HEK293 (cell line): ENCODE results near the gene NARS2.

Experiments
- CTCF ChIA-PET: fragments of 350-600 bp; formaldehyde crosslinking; extraction: SDS; loops from one replicate; lab custom pipeline; 2021; ENCODE audit warnings: antibody characterized with exemption; lab: Yijun Ruan, JAX
- POLR2A ChIA-PET: fragments of 300-600 bp; formaldehyde crosslinking; extraction: SDS; loops from one replicate; lab custom pipeline; 2020; ENCODE audit warnings: antibody characterized with exemption, inconsistent platforms; lab: Yijun Ruan, JAX
- H3K27ac ChIP-seq: fragments of 200-500 bp; sonication (Bioruptor generic); 2 replicates; pipeline ENCODE4 v1.5.1; 2014; ENCODE audit warnings: low read depth, low read length, control low read depth, inconsistent platforms; ENCODE audit errors: extremely low read depth
- H3K36me3 ChIP-seq, 2 experiments: fragments of 200-500 bp in 1 of 2; sonication (Bioruptor generic) in 1 of 2; 1 replicate in 1 of 2; 2 replicates in 1 of 2; pipeline ENCODE4 v1.5.1; 2014 to 2017; ENCODE audit warnings: inconsistent platforms in 2 of 2, low read length in 2 of 2; ENCODE audit not compliant: control insufficient read depth in 2 of 2, insufficient read depth in 1 of 2
- H3K4me1 ChIP-seq: fragments of 200-500 bp; sonication (Bioruptor generic); 2 replicates; pipeline ENCODE4 v1.5.1; 2014; ENCODE audit warnings: mild to moderate bottlenecking, low read length, inconsistent platforms; ENCODE audit not compliant: control insufficient read depth, insufficient read depth
- H3K4me3 ChIP-seq: 2 replicates; pipeline ENCODE4 v1.5.1; 2011; ENCODE audit warnings: low read depth, mild to moderate bottlenecking, control low read depth, low read length, moderate library complexity
- H3K9me3 ChIP-seq: fragments of 200-500 bp; sonication (Bioruptor generic); 2 replicates; pipeline ENCODE4 v1.5.1; 2014; ENCODE audit warnings: low read depth, low read length, inconsistent platforms; ENCODE audit not compliant: control insufficient read depth, insufficient read depth
- BCL11A ChIP-seq: fragments of 450-650 bp; formaldehyde crosslinking; IDR thresholded peaks from 2 replicates; pipeline ENCODE4 v1.5.1; 2016; ENCODE audit warnings: low read depth, missing biosample characterization, missing genetic modification characterization
- GLI2 ChIP-seq: fragments of 450-650 bp; formaldehyde crosslinking; IDR thresholded peaks from 2 replicates; pipeline ENCODE4; 2017; ENCODE audit warnings: missing biosample characterization, missing genetic modification characterization, low read depth, borderline replicate concordance
- OSR2 ChIP-seq: fragments of 450-650 bp; formaldehyde crosslinking; IDR thresholded peaks from 2 replicates; pipeline ENCODE4 v1.5.1; 2016; ENCODE audit warnings: missing biosample characterization, missing genetic modification characterization
- PRDM6 ChIP-seq: fragments of 450-650 bp; formaldehyde crosslinking; IDR thresholded peaks from 2 replicates; pipeline ENCODE4 v1.5.1; 2017; ENCODE audit warnings: missing biosample characterization, missing genetic modification characterization
- ZBTB17 ChIP-seq: fragments of 450-650 bp; formaldehyde crosslinking; IDR thresholded peaks from 2 replicates; pipeline ENCODE4 v1.5.1; 2016; ENCODE audit warnings: missing biosample characterization, missing genetic modification characterization
- ZBTB26 ChIP-seq: fragments of 450-650 bp; formaldehyde crosslinking; optimal IDR thresholded peaks from 2 replicates; pipeline ENCODE3; 2016; ENCODE audit warnings: missing biosample characterization, mild to moderate bottlenecking, missing genetic modification characterization
- ZBTB8A ChIP-seq: fragments of 450-650 bp; formaldehyde crosslinking; IDR thresholded peaks from 2 replicates; pipeline ENCODE4 v1.5.1; 2016; ENCODE audit warnings: missing biosample characterization, missing genetic modification characterization
- ZNF132 ChIP-seq: fragments of 450-650 bp; formaldehyde crosslinking; IDR thresholded peaks from 2 replicates; pipeline ENCODE4 v1.5.1; 2017; ENCODE audit warnings: missing biosample characterization, missing genetic modification characterization, borderline replicate concordance
- ZNF174 ChIP-seq: fragments of 450-650 bp; formaldehyde crosslinking; IDR thresholded peaks from 2 replicates; pipeline ENCODE4 v1.5.0; 2017; ENCODE audit warnings: missing biosample characterization, mild to moderate bottlenecking, missing genetic modification characterization
- ZNF266 ChIP-seq: fragments of 450-650 bp; formaldehyde crosslinking; IDR thresholded peaks from 2 replicates; pipeline ENCODE4 v1.5.1; 2016; ENCODE audit warnings: missing biosample characterization, missing genetic modification characterization, low read depth
- ZNF433 ChIP-seq: fragments of 450-650 bp; formaldehyde crosslinking; IDR thresholded peaks from 2 replicates; pipeline ENCODE4 v1.5.1; 2016; ENCODE audit warnings: missing biosample characterization, missing genetic modification characterization, low read depth
- ZNF473 ChIP-seq: fragments of 450-650 bp; formaldehyde crosslinking; IDR thresholded peaks from 2 replicates; pipeline ENCODE4 v1.5.1; 2017; ENCODE audit warnings: missing biosample characterization, missing genetic modification characterization
- ZNF501 ChIP-seq: fragments of 450-650 bp; formaldehyde crosslinking; IDR thresholded peaks from 2 replicates; pipeline ENCODE4 v1.5.1; 2016; ENCODE audit warnings: missing biosample characterization, missing genetic modification characterization
- ZNF529 ChIP-seq: fragments of 450-650 bp; formaldehyde crosslinking; IDR thresholded peaks from 2 replicates; pipeline ENCODE4 v1.5.1; 2017; ENCODE audit warnings: missing genetic modification characterization, missing biosample characterization; ENCODE audit not compliant: insufficient replicate concordance
- ZNF561 ChIP-seq: fragments of 450-650 bp; IDR thresholded peaks from 2 replicates; pipeline ENCODE4 v1.5.1; 2018; ENCODE audit warnings: missing biosample characterization, missing genetic modification characterization, borderline replicate concordance
- ZNF654 ChIP-seq: fragments of 450-650 bp; formaldehyde crosslinking; IDR thresholded peaks from 2 replicates; pipeline ENCODE4 v1.5.1; 2016; ENCODE audit warnings: low read depth, missing biosample characterization, missing genetic modification characterization
- ZNF791 ChIP-seq: fragments of 450-650 bp; formaldehyde crosslinking; IDR thresholded peaks from 2 replicates; pipeline ENCODE4 v1.5.1; 2016; ENCODE audit warnings: missing biosample characterization, missing genetic modification characterization
- ZNF792 ChIP-seq: fragments of 450-650 bp; formaldehyde crosslinking; IDR thresholded peaks from 2 replicates; pipeline ENCODE4 v1.5.1; 2016; ENCODE audit warnings: missing biosample characterization, missing genetic modification characterization
- ZNF843 ChIP-seq: fragments of 450-650 bp; formaldehyde crosslinking; IDR thresholded peaks from 2 replicates; pipeline ENCODE4 v1.5.1; 2016; ENCODE audit warnings: missing biosample characterization, missing genetic modification characterization
- TF ChIP-seq, protein P1 (sequence below): fragments of 450-650 bp; formaldehyde crosslinking; conservative IDR thresholded peaks from 2 replicates; pipeline ENCODE4 v1.5.1; 2016; ENCODE audit warnings: low read depth, missing biosample characterization, missing genetic modification characterization
- TF ChIP-seq, protein P2 (sequence below): fragments of 450-650 bp; formaldehyde crosslinking; IDR thresholded peaks from 2 replicates; pipeline ENCODE4 v1.5.1; 2016; ENCODE audit warnings: missing biosample characterization, missing genetic modification characterization, low read depth
- TF ChIP-seq, protein P3 (sequence below): fragments of 450-650 bp; formaldehyde crosslinking; IDR thresholded peaks from 2 replicates; pipeline ENCODE4 v1.5.1; 2016; ENCODE audit warnings: missing biosample characterization, missing genetic modification characterization

The NARS2 gene

DNA sequence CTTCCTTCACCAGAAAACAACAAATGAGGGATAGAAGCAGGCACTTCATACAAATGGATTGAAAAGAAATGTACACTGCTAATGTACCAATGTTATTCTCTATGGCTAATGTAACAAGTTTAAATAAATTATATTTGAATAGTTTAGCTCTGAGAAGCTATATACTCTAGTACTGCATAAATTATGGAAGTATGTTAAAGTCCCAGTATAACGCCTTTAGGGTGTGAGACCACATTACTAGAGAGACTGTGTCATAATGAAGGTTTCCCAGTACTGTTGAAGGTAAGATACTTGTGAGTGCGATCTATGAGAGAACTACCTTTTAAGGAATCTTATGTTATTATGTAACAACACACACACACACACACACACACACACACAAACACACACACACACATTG lies 117.2 kb downstream of the NARS2 start:
- no peak overlapping the region for H3K27ac ChIP-seq
- CTCF ChIA-PET: interaction anchor here (1.1 to 1.2 kb wide), 2 partner anchors 8 to 90 kb away, joined by 3 to 4 read pairs; no protein-coding TSS in a partner anchor
- no peak overlapping the region for H3K4me3 ChIP-seq
- POLR2A ChIA-PET: no interaction called here
- peaks cover 0 to 36% of the 10 kb centered on the region in 2 experiments; a peak in 1 of 3 replicates for H3K36me3 ChIP-seq
- H3K4me1 ChIP-seq: no peaks in the 10 kb centered on the region
- TF ChIP-seq ZNF791 (tag by site-specific recombination) (no peak), ZNF174 (no peak), ZNF561 (no peak), ZBTB8A (tag by site-specific recombination) (no peak), ZNF843 (no peak), GLI2 (tag by site-specific recombination) (no peak), PRDM6 (tag by site-specific recombination) (no peak), ZNF529 (tag by site-specific recombination) (no peak)
- H3K9me3 ChIP-seq: no peaks in the 10 kb centered on the region

DNA sequence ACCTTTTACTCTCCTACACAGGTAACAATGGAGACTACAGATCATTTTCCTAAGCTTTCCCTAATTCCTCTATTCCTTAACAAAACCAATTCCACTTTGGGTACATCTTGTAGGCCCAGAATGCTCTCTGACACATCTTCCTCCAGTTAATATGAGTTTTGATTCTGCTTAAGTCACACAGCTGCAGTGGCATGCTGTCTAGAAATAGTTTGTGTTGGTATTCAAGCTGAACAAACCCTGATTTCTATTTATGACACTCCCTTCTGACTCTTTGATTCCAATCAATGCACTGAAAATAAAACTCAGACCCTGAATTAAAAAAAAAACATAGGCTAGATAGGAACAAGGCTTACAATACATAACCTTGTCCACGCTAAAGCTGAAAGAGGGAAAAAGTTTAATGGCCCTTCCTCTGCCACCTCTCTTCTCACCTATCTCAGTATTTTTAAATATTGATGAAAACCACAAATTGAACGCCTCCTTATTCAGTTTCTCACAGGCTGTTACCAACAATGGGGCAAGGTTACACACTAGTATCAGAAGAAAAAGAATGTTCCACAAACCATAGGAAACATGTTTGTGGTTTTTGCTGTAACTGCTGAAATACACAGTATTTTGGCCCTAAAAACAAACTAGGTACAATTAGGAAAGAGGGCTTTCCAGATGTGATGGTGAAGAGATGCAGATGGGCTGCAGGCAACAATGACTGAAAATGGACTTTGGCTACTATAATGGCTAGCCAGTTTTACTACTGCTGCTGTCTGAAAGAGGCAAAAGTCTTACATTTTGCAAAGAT lies 121.3 kb downstream of the NARS2 start:
- H3K9me3 ChIP-seq: no peaks in the 10 kb centered on the region
- peaks cover 0 to 18% of the 10 kb centered on the region in 2 experiments; a peak in 1 of 3 replicates for H3K36me3 ChIP-seq
- ChIA-PET CTCF (interaction anchor here (1.9 kb wide), 1 partner anchor 111 kb away, joined by 4 read pairs; no protein-coding TSS in a partner anchor), POLR2A (no interaction called here)
- no peak overlapping the region for H3K4me3 ChIP-seq
- no peak overlapping the region for H3K27ac ChIP-seq
- no peaks in the 10 kb centered on the region for H3K4me1 ChIP-seq
- TF ChIP-seq ZNF654 (tag by site-specific recombination) (no peak), OSR2 (tag by site-specific recombination) (no peak), ZNF433 (tag by site-specific recombination) (no peak), ZNF132 (tag by site-specific recombination) (no peak), ZNF473 (tag by site-specific recombination) (no peak), ZNF792 (tag by site-specific recombination) (no peak), ZNF266 (no peak), ZNF501 (no peak), ZBTB26 (no peak), BCL11A (tag by site-specific recombination) (no peak), ZBTB17 (tag by site-specific recombination) (no peak)
- TF ChIP-seq, protein P1, sequence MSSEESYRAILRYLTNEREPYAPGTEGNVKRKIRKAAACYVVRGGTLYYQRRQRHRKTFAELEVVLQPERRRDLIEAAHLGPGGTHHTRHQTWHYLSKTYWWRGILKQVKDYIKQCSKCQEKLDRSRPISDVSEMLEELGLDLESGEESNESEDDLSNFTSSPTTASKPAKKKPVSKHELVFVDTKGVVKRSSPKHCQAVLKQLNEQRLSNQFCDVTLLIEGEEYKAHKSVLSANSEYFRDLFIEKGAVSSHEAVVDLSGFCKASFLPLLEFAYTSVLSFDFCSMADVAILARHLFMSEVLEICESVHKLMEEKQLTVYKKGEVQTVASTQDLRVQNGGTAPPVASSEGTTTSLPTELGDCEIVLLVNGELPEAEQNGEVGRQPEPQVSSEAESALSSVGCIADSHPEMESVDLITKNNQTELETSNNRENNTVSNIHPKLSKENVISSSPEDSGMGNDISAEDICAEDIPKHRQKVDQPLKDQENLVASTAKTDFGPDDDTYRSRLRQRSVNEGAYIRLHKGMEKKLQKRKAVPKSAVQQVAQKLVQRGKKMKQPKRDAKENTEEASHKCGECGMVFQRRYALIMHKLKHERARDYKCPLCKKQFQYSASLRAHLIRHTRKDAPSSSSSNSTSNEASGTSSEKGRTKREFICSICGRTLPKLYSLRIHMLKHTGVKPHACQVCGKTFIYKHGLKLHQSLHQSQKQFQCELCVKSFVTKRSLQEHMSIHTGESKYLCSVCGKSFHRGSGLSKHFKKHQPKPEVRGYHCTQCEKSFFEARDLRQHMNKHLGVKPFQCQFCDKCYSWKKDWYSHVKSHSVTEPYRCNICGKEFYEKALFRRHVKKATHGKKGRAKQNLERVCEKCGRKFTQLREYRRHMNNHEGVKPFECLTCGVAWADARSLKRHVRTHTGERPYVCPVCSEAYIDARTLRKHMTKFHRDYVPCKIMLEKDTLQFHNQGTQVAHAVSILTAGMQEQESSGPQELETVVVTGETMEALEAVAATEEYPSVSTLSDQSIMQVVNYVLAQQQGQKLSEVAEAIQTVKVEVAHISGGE (tag by site-specific recombination): no peak
- TF ChIP-seq, protein P2, sequence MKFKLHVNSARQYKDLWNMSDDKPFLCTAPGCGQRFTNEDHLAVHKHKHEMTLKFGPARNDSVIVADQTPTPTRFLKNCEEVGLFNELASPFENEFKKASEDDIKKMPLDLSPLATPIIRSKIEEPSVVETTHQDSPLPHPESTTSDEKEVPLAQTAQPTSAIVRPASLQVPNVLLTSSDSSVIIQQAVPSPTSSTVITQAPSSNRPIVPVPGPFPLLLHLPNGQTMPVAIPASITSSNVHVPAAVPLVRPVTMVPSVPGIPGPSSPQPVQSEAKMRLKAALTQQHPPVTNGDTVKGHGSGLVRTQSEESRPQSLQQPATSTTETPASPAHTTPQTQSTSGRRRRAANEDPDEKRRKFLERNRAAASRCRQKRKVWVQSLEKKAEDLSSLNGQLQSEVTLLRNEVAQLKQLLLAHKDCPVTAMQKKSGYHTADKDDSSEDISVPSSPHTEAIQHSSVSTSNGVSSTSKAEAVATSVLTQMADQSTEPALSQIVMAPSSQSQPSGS (tag by site-specific recombination): no peak
- TF ChIP-seq, protein P3, sequence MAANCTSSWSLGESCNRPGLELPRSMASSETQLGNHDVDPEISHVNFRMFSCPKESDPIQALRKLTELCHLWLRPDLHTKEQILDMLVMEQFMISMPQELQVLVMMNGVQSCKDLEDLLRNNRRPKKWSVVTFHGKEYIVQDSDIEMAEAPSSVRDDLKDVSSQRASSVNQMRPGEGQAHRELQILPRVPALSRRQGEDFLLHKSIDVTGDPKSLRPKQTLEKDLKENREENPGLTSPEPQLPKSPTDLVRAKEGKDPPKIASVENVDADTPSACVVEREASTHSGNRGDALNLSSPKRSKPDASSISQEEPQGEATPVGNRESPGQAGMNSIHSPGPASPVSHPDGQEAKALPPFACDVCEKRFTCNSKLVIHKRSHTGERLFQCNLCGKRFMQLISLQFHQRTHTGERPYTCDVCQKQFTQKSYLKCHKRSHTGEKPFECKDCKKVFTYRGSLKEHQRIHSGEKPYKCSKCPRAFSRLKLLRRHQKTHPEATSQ (tag by site-specific recombination): no peak
